ENCODE results near the gene RNF141. TPM values are rescaled to one million over a fixed set of nuclear protein-coding genes. Genes with fewer than 3 reads are reported as not detected.

Gene RNF141
- total RNA-seq, 1 donor from 2014 or later: 49.3 TPM

DNA sequence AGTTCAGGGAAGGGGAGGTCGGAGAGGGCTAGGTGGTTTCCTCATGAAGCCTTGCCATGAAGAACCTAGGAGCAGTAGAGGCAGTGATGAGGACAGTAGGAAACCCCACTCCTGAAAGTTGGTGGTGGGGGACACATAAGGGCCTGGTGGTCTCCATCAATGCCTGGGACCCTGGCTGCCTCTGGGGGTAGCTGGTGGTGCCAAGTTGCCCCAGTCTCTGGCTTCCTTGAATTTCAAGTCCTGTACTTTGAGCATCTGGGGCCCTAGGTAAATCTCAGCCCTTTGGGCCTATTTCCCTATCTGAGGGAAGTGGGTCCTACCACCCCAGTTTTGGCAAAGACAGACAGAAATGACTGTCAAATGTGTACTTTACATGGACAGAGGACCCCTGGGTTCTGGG, 57.8 kb downstream of the RNF141 start:
- Histone ChIP-seq H3K9ac (no peak overlapping the region), H3K4me2 (no peak overlapping the region), H2AFZ (replicated peaks) (no peak overlapping the region), H3K79me2 (ENCODE audit: low read depth) (no peaks in the 10 kb centered on the region), H3K4me1 (no peaks in the 10 kb centered on the region), H3K36me3 (no peaks in the 10 kb centered on the region), H3K9me3 (ENCODE audit: low read depth) (no peaks in the 10 kb centered on the region), H3K4me3 (no peak overlapping the region), H3K27ac (no peak overlapping the region), H3K27me3 (no peaks in the 10 kb centered on the region), H4K20me1 (ENCODE audit: low read depth) (no peaks in the 10 kb centered on the region), H3F3A (ENCODE audit: low read depth) (no peaks in the 10 kb centered on the region)
- Mint-ChIP-seq H3K4me3 (no peak overlapping the region), H3K36me3 (no peaks in the 10 kb centered on the region), H3K4me1 (peaks cover 11% of the 10 kb centered on the region), H3K27ac (no peak overlapping the region), H3K27me3 (ENCODE audit: insufficient read depth, low read depth) (peaks cover under 1% of the 10 kb centered on the region), H3K9me3 (no peaks in the 10 kb centered on the region)
- TF ChIP-seq, protein P1, sequence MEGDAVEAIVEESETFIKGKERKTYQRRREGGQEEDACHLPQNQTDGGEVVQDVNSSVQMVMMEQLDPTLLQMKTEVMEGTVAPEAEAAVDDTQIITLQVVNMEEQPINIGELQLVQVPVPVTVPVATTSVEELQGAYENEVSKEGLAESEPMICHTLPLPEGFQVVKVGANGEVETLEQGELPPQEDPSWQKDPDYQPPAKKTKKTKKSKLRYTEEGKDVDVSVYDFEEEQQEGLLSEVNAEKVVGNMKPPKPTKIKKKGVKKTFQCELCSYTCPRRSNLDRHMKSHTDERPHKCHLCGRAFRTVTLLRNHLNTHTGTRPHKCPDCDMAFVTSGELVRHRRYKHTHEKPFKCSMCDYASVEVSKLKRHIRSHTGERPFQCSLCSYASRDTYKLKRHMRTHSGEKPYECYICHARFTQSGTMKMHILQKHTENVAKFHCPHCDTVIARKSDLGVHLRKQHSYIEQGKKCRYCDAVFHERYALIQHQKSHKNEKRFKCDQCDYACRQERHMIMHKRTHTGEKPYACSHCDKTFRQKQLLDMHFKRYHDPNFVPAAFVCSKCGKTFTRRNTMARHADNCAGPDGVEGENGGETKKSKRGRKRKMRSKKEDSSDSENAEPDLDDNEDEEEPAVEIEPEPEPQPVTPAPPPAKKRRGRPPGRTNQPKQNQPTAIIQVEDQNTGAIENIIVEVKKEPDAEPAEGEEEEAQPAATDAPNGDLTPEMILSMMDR (IDR thresholded peaks at IDR 0.05): no peak
- TF ChIP-seq EZH2phosphoT487 (IDR thresholded peaks at IDR 0.05): no peak
- no peak for TF ChIP-seq EZH2 (IDR thresholded peaks at IDR 0.05)
- no peak for DNase-seq (ENCODE audit: low spot score)

- no peak overlapping the region for H3K27ac ChIP-seq
- H4K20me1 ChIP-seq (ENCODE audit: low read depth): no peaks in the 10 kb centered on the region
- H3K9me3 ChIP-seq (ENCODE audit: low read depth): no peaks in the 10 kb centered on the region
- H3K36me3 Mint-ChIP-seq: no peaks in the 10 kb centered on the region
- H3K4me2 ChIP-seq: no peak overlapping the region
- TF ChIP-seq EZH2phosphoT487 (IDR thresholded peaks at IDR 0.05) (no peak), EZH2 (IDR thresholded peaks at IDR 0.05) (no peak)
- TF ChIP-seq, protein P1 (IDR thresholded peaks at IDR 0.05): no peak
- H3K36me3 ChIP-seq: no peaks in the 10 kb centered on the region
- H3K4me3 Mint-ChIP-seq: no peak overlapping the region
- H3K4me1 ChIP-seq: no peaks in the 10 kb centered on the region
- H3F3A ChIP-seq (ENCODE audit: low read depth): no peaks in the 10 kb centered on the region
- H3K9ac ChIP-seq: no peak overlapping the region
- H3K27me3 ChIP-seq: no peaks in the 10 kb centered on the region
- H3K79me2 ChIP-seq (ENCODE audit: low read depth): no peaks in the 10 kb centered on the region
- H3K27me3 Mint-ChIP-seq (ENCODE audit: insufficient read depth, low read depth): peaks cover 7% of the 10 kb centered on the region
- no peak overlapping the region for H2AFZ ChIP-seq (replicated peaks)
- peak overlapping the region; percentile 14 for H3K27ac Mint-ChIP-seq
- no peak overlapping the region for H3K4me3 ChIP-seq
- no peaks in the 10 kb centered on the region for H3K9me3 Mint-ChIP-seq
- DNase-seq (ENCODE audit: low spot score): no peak
- peaks cover 12% of the 10 kb centered on the region for H3K4me1 Mint-ChIP-seq
Measured at GRCh38 chr11:10481560-10482349, 59.2 kb downstream of the RNF141 start.

- H3K27me3 ChIP-seq: no peaks in the 10 kb centered on the region
- H3K27ac ChIP-seq: no peak overlapping the region
- no peaks in the 10 kb centered on the region for H3K79me2 ChIP-seq (ENCODE audit: low read depth)
- no peak for TF ChIP-seq EZH2phosphoT487 (IDR thresholded peaks at IDR 0.05)
- TF ChIP-seq EZH2 (IDR thresholded peaks at IDR 0.05): no peak
- TF ChIP-seq, protein P1 (IDR thresholded peaks at IDR 0.05): no peak
- Mint-ChIP-seq H3K27me3 (ENCODE audit: insufficient read depth, low read depth) (peaks cover 7% of the 10 kb centered on the region), H3K27ac (no peak overlapping the region), H3K4me1 (peaks cover 12% of the 10 kb centered on the region), H3K4me3 (no peak overlapping the region), H3K36me3 (no peaks in the 10 kb centered on the region), H3K9me3 (no peaks in the 10 kb centered on the region)
- no peaks in the 10 kb centered on the region for H4K20me1 ChIP-seq (ENCODE audit: low read depth)
- H2AFZ ChIP-seq (replicated peaks): no peak overlapping the region
- H3K9ac ChIP-seq: no peak overlapping the region
- H3K4me3 ChIP-seq: no peak overlapping the region
- H3K36me3 ChIP-seq: no peaks in the 10 kb centered on the region
- no peaks in the 10 kb centered on the region for H3K9me3 ChIP-seq (ENCODE audit: low read depth)
- no peak for DNase-seq (ENCODE audit: low spot score)
- no peak overlapping the region for H3K4me2 ChIP-seq
- H3F3A ChIP-seq (ENCODE audit: low read depth): no peaks in the 10 kb centered on the region
- no peaks in the 10 kb centered on the region for H3K4me1 ChIP-seq
Measured at GRCh38 chr11:10480760-10481159, 60.2 kb downstream of the RNF141 start.

All from neural progenitor cell (in vitro differentiated cells).